CD4-positive, alpha-beta T cell treated with Interleukin-6 at 100 ng/mL for 8 hours (primary cell): ENCODE results near the gene INA.

ENCODE experiments used
- DNase-seq: peaks from one replicate; pipeline ENCODE4 v3.0.0-alpha.2; 2020; ENCODE audit warnings: mixed read lengths, low spot score

Gene INA

DNA sequence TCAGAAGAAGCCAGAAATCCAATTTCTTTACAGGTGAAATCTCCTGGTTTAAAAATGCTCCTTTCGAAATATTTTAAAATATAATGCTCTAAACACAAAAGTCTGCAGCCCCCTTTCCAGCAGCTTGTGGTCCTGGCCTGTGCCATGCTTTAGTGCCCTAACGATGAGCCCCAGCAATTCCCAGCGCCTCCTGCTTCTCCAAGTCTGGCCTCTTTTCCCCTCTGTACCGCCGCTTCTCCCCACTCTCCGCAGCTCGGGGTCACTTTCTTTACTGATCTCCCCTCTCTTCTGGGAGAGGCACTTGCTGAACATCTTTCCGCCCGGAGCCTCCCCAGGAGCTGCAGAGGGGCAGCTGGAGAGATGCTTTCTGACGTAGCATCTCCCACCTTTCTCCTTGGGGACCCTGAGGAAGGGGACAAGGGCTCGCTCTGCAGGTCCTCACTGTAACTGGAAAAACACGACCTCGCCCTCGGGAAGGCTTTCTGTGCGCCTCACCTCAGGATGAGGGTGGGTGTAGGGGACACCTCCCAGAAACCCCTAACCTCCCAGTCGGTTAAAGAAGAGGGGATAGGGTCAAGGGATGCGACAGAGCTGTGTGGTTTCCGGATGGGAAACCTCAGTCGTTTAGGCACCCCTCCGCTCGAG is 565 bp upstream of the INA start:
- DNase-seq: no peak

DNA sequence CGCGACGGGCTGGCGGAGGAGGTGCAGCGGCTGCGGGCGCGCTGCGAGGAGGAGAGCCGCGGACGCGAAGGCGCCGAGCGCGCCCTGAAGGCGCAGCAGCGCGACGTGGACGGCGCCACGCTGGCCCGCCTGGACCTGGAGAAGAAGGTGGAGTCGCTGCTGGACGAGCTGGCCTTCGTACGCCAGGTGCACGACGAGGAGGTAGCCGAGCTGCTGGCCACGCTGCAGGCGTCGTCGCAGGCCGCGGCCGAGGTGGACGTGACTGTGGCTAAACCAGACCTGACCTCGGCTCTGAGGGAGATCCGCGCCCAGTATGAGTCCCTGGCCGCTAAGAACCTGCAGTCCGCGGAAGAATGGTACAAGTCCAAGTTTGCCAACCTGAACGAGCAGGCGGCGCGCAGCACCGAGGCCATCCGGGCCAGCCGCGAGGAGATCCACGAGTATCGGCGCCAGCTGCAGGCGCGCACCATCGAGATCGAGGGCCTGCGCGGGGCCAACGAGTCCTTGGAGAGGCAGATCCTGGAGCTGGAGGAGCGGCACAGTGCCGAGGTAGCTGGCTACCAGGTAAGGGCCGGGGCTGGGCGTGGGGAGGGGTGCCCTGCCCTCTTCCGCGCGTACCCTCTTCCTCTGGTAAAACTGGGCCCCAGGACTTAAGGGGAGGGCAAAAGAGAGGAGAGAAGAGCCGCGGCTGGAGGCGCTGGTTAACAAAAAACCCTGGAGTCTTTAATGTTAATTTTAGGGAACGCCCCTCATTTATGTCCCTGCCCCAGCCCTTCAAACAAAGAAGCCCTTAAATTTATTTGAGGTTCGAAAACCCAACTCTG is 987 bp downstream of the INA start:
- DNase-seq: no peak

DNA sequence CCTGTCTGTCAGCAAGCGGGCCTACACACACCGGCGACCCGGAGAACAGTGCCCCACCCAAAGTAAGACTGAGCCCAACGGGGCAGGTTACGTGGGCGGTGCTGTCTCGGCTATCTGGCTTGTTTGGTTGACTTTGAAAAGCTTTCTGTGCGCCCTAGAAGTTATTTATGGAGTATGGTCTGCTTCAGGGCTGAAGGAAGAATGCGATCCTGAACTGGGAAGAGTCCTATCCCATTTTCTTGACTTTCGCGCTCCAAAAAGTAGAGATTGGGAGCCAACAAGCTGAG is 1.5 kb downstream of the INA start:
- no peak for DNase-seq

DNA sequence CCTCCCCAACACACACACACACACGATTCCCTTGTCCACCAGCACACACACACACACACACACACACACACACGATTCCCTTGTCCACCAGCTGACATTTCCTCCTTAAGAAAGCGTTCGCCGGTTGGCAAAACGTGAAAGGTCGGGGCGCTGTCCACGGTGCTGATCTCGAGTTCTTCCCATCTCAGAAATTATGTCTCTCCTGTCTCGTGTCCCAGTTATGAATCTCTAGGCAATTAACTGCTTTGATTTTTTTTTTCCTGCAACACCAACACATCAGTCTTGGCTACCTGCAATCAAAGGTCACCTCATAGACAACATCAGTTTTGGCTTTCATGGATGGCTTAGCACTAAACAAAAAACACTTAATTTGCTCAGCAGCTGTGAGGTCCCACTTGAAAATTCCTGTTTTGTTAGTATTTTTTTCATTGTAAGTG is 1.9 kb downstream of the INA start:
- no peak for DNase-seq

DNA sequence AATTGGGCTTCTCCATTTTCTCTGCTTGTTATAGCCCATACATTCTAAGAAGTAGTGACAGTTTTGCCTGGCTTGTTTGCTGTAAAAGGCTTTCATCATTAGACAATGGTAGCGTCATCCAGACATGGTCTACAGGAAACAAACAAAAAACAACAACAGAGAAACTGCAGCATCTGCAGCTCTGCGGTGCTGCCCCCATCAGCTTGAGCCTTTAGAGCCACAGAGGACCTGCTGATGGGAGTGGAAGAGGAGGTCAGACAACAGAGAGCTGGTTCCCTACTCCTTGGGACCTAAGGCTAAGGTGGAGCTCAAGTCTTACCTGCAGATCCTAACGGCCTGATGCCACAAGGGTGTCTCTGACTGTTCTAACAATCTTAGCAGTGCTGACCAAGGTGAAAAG is 3.1 kb downstream of the INA start:
- no peak for DNase-seq

DNA sequence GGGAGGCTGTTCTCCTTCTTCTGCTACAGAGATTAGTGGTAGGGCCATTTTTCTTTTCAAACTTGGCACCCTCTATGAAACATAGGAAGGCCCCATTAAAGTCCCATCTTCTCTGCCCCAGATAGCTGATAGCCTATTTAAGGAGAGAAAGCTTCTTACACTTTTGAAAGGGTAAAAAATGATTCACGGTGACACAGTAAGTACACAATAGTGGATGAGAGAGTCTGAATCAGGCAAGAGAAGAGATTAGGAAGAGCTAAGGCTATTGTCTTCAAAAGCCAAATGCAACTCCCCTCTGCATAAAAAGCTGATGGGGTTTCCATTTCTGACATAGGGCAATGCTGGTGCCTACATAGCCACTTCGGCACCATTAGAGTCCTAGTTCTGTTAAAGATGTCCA is 3.6 kb downstream of the INA start:
- no peak for DNase-seq

DNA sequence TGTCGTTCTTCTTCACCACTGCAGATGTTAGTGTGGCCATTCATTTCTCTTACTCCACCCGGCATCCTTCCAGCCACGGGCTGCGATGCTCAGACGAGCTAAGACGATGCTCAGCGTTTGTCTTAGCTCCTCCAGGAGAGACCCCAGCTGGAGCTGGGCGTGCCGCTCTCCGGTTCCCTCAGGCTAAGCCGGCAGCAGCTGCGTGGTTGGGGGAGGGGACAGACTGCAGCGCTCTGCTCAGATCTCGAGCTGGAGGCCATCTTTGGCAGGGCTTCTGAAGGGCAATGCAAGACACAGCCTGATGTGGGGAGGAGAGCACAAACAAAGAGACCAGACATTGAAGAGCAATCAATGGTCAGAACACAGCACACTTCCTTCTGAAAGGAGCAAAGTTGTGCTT is 4.8 kb downstream of the INA start:
- DNase-seq: no peak

DNA sequence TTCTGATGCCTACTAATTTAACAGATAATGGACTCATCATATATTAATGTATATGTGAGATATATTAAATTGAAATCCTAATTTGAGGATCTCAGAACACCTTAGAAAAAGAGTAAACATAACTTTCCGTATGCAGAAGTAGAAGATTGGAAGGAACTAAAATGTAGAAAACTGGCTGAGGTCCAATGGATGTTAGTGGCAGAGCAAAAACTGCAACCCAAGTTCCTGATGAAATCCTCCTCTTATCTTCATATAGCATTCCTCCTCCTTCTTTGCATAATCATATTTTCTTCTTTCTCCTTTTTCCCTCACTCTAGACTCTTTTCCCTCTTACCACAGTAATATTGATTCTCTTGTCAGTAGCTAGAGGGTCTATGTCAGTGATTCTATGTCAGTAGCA is 6.0 kb downstream of the INA start:
- no peak for DNase-seq

DNA sequence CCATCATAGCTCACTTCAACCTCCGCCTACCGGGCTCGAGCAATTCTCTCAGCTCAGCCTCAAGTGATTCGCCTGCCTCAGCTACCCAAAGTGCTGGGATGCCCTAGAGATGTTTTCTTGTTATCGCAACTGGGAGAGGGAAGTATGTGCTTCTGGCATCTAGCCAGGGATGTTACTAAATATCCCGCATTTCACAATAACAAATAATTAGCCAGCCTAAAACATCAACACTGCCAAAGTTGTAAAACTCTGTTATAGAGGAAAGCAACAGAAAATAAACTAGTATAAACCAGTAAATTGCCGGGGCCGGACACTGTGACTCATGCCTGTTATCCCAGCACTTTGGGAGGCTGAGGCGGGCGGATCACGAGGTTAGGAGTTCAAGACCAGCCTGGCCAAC is 7.2 kb downstream of the INA start:
- no peak for DNase-seq

DNA sequence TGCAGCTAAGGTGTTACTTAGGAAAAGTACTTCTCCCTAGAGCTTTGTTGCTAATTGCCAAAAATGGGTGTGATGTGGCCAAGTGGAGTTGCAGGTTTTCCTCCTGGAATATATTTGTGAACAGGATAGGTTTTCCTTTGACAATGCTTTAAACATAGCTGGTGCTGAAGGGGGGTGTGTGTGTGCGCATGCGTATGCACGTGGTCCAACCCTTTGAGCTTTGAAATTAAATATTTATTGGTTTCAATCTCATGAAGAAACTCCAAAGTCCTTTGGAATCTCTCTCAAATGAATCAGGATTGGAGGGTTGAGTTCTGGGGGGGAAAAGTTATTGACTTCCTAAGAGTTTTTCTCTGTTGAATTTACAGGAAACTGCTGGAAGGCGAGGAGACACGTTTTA is 11.1 kb downstream of the INA start:
- DNase-seq: no peak

DNA sequence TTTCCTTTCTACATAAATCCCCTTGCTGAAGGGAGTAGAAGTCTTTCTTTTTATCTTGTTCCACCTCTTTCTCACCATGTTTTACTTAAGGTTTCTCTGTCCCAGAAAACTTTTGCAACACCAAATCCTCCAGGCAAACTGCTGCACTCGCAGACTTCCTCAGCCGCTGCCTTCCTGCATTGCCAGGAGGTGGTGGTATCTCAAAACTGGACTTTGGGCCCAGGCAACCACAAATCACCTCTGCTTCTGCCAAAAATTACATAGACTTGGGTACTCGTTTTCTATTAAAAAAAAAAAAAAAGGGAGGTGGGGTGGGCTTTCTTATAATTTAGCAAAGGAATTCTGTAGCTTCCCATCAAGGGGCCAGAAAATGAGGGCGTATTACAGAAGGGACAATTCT is 14.7 kb downstream of the INA start:
- no peak for DNase-seq

DNA sequence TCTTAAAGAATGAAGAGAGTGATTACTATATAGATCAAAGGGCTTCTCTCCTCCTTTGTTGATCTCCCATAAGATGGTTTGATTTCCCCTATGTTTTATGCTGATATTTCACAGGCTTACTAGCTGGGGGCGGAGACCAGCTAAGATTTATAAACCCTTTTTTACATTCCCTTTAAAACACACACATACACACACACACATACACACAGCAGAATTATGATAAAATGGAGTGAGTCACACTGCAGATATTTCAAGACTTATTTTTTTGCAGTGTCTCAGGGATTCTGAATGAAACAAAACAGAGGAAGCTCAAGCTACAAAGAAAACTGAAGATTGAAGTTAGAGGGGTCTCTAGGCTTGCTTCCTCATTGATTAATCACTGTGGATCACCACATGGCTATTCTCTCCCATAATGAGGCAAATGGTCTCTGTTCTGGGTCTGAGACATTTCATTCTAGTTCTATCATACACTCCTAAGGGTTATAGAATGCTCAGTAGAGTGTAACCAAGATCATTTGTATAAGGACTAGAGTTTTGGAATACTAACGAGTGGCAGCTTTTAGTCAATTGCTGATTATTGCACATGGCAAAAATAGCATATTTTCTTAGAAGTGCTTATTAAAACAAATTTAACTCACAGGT is 18.6 kb downstream of the INA start:
- DNase-seq: no peak

DNA sequence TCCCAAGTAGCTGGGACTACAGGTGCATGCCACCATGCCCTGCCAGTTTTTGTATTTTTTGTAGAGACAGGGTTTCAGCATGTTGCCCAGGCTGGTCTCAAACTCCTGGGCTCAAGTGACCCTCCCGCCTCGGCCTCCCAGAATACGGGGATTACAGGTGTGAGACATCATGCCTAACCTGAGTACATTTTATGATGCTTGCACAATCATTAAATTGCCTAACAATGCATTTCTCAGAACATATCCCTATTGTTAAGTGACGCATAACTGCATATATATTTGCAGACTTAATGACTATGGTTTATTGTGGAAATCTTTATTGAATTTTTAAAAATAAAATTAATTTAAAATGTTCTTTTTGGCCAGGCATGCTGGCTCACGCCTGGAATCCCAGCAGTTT is 30.7 kb downstream of the INA start:
- no peak for DNase-seq

DNA sequence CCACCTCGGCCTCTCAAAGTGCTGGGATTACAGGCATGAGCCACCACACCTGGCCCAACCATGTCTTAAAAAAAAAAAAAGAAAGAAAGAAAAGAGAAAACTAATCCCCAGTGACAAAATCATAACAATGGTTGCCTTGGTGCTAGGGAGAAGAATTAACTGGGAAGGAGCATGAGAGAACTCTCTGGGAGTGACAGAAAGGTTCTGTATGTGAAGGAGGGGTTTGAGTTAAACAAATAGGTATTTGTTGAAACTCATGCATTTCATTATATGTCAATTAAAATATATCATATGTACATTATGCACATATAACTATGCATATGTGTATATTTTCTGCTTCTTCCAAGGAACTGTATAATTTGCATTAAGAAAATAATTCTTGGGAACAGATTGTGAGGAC is 33.3 kb downstream of the INA start:
- no peak for DNase-seq

DNA sequence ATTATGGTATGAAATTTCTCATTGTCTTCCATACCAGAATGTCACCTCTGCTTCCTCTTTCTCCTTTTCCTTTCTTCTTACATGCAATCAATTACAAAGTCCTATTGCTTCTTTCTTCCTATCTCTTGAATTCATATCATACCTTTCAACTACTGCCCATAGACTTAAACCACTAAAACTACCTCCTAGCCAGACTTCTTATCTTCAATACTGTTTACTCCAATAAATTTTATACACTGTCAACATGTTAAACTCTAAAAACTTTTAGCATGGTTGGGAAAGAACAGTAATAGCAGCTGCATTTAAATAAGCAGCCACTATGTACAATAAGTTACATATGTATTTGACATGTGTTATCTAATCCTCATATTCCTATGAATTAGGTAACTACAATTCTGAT is 39.1 kb downstream of the INA start:
- no peak for DNase-seq

DNA sequence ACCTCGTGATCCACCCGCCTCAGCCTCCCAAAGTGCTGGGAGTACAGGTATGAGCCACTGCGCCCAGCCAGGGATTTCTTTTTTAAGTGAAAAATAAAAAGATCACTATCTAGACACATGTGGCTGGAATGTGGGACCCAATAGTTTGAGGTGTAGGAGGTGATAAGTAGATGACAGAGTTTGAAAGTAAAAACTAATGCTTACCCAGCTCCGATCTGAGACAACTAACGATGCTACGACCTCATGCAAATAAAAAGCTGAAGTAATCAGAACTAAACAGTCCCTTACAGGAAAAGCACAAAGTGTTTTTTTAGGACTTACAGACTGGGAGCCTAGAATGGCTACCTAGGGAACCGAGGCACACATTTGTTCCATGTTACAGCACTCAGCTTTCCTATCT is 51.0 kb downstream of the INA start:
- DNase-seq: no peak

DNA sequence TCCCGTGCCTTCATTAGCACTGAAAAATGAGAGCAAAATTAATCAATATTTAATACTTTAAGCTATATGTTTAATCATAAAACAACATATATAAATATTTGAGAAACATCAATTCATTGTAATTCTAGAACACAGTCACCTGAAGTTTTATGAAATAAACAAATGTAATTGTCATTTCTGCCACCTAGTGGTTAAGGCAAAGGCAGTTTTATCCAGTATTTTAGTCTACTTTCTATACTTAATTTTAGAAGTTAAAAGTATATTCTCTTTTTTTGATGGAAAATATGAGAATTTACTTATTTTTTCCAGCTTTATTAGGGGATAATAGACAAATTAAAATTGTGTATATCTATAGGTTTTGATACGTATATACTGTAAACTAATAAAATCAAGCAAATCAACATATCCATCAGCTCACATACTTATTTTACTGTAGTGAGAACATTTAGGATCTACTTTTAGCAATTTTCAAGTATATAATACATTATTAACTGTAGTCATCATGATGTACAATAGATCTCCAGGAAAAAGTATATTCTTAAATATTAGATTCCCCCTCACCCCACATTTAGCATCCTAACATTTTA is 57.1 kb downstream of the INA start:
- peak; percentile 8 for DNase-seq

DNA sequence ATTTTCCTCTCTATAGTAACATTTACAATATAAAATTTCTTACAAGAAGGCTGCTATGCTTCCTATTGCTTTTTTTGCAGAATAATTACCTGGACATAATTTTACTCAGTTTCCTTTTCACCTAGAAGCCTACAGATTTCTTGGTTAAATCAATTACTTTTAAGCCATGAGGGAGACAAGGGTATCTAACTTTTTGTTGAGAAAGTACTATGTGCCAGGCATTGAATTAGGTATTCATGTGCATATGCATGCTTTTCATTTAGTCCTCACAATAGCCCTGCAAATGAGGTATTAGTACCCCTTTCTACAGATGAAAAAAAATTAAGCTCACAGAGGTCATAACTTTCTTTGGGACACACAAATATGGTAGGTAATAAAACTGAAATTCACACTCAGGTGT is 57.6 kb downstream of the INA start:
- no peak for DNase-seq

DNA sequence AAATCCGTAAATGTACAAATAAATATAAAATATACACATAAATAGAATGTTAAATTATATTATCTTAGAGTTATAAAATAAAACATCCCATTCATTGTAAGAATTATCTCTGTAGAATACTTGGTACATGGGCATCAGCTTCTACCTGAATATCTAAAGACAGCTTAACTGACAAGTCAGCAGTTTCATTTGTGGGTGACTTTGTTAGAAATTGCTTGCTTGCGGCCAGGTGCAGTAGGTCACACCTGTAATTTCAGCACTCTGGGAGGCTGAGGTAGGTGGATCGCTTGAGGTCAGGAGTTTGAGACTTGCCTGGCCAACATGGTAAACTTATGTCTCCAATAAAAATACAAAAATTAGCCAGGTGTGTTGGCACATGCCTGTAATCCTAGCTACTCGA is 59.4 kb downstream of the INA start:
- DNase-seq: no peak
